OCI-LY3 (cell line): Measurements from ENCODE around the gene PIK3C2A.
"Not testable (repeated sequence)": the region's sequence is repeated elsewhere in the genome, so short reads cannot be mapped to it uniquely, and the experiment has no call there.

Experiments
- H2AFZ ChIP-seq: fragments of 200-600, 300-600 bp; shearing (Covaris generic); 2 replicates; pipeline ENCODE4 v1.6.0; 2014; ENCODE audit warnings: antibody characterized with exemption, low read depth, low read length
- H3K27ac ChIP-seq: fragments of 200-600, 300-600 bp; sonication (generic); 2 replicates; pipeline ENCODE4 v1.5.1; 2014; ENCODE audit warnings: mild to moderate bottlenecking, low read length, moderate library complexity, mixed read lengths
- H3K27me3 ChIP-seq: fragments of 200-600, 300-600 bp; sonication (generic); 2 replicates; pipeline ENCODE4 v1.6.1; 2014; ENCODE audit warnings: low read depth, low read length, mixed read lengths
- H3K36me3 ChIP-seq: fragments of 200-600, 300-600 bp; sonication (generic); replicated peaks from 2 replicates; pipeline ENCODE3; 2014; ENCODE audit warnings: low read depth, low read length, mixed read lengths
- H3K4me1 ChIP-seq: fragments of 300-600, 200-600 bp; sonication (generic); 2 replicates; pipeline ENCODE4 v1.6.1; 2014; ENCODE audit warnings: low read length, mixed read lengths
- H3K4me2 ChIP-seq: fragments of 200-600, 300-600 bp; sonication (generic); 2 replicates; pipeline ENCODE4 v1.6.1; 2014; ENCODE audit warnings: low read length, mixed read lengths
- H3K4me3 ChIP-seq: fragments of 300-600, 200-600 bp; sonication (generic); 2 replicates; pipeline ENCODE4 v1.5.1; 2014; ENCODE audit warnings: antibody characterized with exemption, mild to moderate bottlenecking, low read length, moderate library complexity
- H3K79me2 ChIP-seq: fragments of 300-600, 200-600 bp; shearing (Covaris generic); 2 replicates; pipeline ENCODE4 v1.6.1; 2014; ENCODE audit warnings: mild to moderate bottlenecking, low read length, mixed read lengths
- H3K9ac ChIP-seq: fragments of 300-600, 200-600 bp; shearing (Covaris generic); 2 replicates; pipeline ENCODE4 v1.6.0; 2014; ENCODE audit warnings: mild to moderate bottlenecking, low read length, moderate library complexity
- H3K9me3 ChIP-seq: fragments of 200-600, 300-600 bp; shearing (Covaris generic); 2 replicates; pipeline ENCODE4 v1.6.1; 2014; ENCODE audit warnings: low read length, mixed read lengths; ENCODE audit not compliant: insufficient read depth
- H4K20me1 ChIP-seq: fragments of 200-600, 300-600 bp; sonication (generic); 2 replicates; pipeline ENCODE4 v1.6.1; 2016; ENCODE audit warnings: low read length, mixed read lengths; ENCODE audit not compliant: insufficient read depth
- EZH2phosphoT487 ChIP-seq: fragments of 200-600 bp; shearing (Covaris generic); IDR thresholded peaks from 2 replicates; pipeline ENCODE4 v1.6.1; 2018; ENCODE audit warnings: antibody characterized with exemption, mixed run types, low read depth
- TF ChIP-seq, protein P1 (sequence below): fragments of 200-600, 300-600 bp; sonication (generic); IDR thresholded peaks from 2 replicates; pipeline ENCODE4 v1.5.1; 2014; ENCODE audit warnings: antibody characterized with exemption, low read length, low read depth

The PIK3C2A gene

DNA sequence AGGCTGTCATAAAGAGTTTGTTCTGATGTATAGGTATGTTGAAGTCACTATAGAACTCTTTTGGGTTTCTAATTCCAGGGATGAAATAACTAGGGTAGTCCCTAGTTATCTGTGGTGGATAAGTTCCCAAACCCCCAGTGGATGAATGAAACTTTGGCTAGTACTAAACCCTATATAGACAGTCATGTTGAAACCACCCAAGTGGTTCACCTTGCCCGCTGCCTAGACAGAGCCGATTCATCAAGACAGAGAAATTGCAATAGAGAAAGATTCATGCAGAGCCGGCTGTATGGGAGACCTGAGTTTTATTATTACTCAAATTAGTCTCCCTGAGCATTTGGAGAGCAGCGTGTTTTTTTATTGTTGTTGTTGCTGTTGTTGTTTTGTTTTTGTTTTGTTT is 44.9 kb upstream of the PIK3C2A start:
- no peaks in the 10 kb centered on the region for H3K4me1 ChIP-seq
- no peak overlapping the region for H2AFZ ChIP-seq
- no peaks in the 10 kb centered on the region for H3K79me2 ChIP-seq
- no peak overlapping the region for H3K4me3 ChIP-seq
- H3K36me3 ChIP-seq = no peaks in the 10 kb centered on the region
- no peaks in the 10 kb centered on the region for H3K9me3 ChIP-seq
- no peaks in the 10 kb centered on the region for H4K20me1 ChIP-seq
- TF ChIP-seq, protein P1, sequence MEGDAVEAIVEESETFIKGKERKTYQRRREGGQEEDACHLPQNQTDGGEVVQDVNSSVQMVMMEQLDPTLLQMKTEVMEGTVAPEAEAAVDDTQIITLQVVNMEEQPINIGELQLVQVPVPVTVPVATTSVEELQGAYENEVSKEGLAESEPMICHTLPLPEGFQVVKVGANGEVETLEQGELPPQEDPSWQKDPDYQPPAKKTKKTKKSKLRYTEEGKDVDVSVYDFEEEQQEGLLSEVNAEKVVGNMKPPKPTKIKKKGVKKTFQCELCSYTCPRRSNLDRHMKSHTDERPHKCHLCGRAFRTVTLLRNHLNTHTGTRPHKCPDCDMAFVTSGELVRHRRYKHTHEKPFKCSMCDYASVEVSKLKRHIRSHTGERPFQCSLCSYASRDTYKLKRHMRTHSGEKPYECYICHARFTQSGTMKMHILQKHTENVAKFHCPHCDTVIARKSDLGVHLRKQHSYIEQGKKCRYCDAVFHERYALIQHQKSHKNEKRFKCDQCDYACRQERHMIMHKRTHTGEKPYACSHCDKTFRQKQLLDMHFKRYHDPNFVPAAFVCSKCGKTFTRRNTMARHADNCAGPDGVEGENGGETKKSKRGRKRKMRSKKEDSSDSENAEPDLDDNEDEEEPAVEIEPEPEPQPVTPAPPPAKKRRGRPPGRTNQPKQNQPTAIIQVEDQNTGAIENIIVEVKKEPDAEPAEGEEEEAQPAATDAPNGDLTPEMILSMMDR = no peak
- no peak for TF ChIP-seq EZH2phosphoT487
- no peak overlapping the region for H3K9ac ChIP-seq
- no peak overlapping the region for H3K27ac ChIP-seq
- H3K27me3 ChIP-seq = peaks cover 44% of the 10 kb centered on the region
- no peak overlapping the region for H3K4me2 ChIP-seq

DNA sequence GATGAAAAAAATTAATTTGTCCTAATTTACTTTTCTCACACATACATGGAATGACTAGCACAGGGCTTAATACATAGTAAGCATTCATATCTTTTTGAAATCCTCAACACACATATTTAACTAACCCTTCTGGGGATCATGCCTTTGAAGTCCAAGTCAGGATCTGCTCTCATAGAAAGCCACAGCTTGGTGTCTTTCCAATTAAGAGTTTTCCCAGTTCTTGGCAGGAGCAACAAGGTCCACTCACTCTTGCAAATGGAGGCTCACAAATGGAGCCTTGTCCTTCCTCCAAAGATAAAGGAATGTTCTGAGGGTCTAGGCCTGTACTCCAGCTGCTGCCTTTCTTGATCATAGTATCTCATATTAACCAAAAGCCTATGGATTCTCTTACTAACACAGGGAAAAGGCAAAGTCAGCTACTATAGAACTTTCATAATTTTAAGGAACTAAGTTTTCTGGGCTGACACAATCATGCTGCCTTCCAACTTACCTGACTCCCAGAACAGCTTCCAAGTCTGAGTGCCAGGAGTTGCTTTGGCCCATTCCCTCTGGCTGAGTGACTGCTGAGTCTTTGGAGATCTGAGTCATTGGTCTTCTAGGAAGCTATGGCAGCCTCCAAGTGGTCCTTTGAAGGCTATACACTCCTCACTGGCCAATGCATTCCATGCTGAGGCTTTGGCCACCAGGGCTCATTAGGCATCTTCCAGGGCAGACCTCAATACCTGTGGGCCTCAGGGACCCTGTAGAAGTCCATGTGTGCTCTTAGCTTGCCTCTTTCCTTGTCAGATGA is 43.0 kb upstream of the PIK3C2A start:
- H3K9me3 ChIP-seq = no peaks in the 10 kb centered on the region
- TF ChIP-seq, protein P1 = no peak
- TF ChIP-seq EZH2phosphoT487 = no peak
- H3K9ac ChIP-seq = no peak overlapping the region
- no peak overlapping the region for H3K4me2 ChIP-seq
- no peaks in the 10 kb centered on the region for H4K20me1 ChIP-seq
- H3K36me3 ChIP-seq = no peaks in the 10 kb centered on the region
- H3K4me1 ChIP-seq = no peaks in the 10 kb centered on the region
- no peaks in the 10 kb centered on the region for H3K79me2 ChIP-seq
- H2AFZ ChIP-seq = no peak overlapping the region
- no peak overlapping the region for H3K27ac ChIP-seq
- H3K27me3 ChIP-seq = peaks cover 31% of the 10 kb centered on the region
- H3K4me3 ChIP-seq = no peak overlapping the region

DNA sequence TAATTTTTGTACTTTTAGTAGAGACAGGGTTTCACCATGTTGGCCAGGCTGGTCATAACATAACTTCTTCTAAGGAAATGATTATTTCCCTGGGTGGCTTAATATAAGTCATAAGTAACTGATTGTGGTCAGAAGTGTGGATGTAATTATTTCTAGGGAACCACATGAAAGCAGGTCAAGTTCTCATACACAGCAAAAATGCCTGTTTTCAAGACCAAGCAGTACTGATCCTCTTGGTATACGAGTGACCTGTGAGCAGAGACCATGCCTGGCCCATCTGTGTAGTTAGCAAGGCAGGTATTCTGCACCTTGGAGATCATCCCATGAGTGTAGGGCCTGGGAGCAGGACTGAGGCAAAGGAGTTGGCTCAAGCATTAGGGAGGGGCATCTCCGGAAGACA is 36.3 kb upstream of the PIK3C2A start:
- peaks cover 13% of the 10 kb centered on the region; the same call in 1 of the 2 replicates for H4K20me1 ChIP-seq
- H2AFZ ChIP-seq = no peak overlapping the region
- H3K4me1 ChIP-seq = 0 out of 2 replicates have a peak, but pooled peaks cover 3% of the 10 kb centered on the region
- H3K4me3 ChIP-seq = no peak overlapping the region
- H3K79me2 ChIP-seq = no peaks in the 10 kb centered on the region
- no peaks in the 10 kb centered on the region for H3K9me3 ChIP-seq
- no peak overlapping the region for H3K4me2 ChIP-seq
- H3K27ac ChIP-seq = no peak overlapping the region
- no peaks in the 10 kb centered on the region for H3K36me3 ChIP-seq
- H3K9ac ChIP-seq = no peak overlapping the region
- peaks cover 55% of the 10 kb centered on the region for H3K27me3 ChIP-seq
- no peak for TF ChIP-seq EZH2phosphoT487
- TF ChIP-seq, protein P1 = no peak

DNA sequence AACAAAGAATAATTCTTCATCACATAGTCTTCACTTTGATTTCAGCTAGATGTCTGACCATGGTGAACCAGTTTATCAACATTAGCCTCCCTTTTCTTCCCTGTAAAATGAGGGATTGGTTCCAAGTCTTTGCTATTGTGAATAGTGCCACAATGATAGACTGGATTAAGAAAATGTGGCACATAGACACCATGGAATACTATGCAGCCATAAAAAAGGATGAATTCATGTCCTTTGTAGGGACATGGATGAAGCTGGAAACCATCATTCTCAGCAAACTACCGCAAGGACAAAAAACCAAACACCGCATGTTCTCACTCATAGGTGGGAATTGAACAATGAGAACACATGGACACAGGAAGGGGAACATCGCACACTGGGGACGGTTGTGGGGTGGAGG is 35.2 kb upstream of the PIK3C2A start:
- H3K9me3 ChIP-seq, H3K4me1 ChIP-seq, H3K36me3 ChIP-seq, H3K79me2 ChIP-seq, H3K4me3 ChIP-seq, H3K9ac ChIP-seq, H3K27ac ChIP-seq, H2AFZ ChIP-seq, H3K4me2 ChIP-seq: not testable (repeated sequence)
- Histone ChIP-seq H4K20me1 (peaks cover 13% of the 10 kb centered on the region; the same call in 1 of the 2 replicates), H3K27me3 (peaks cover 55% of the 10 kb centered on the region)
